Lower leg skin (tissue), 4 donors: ENCODE measurements around the gene P4HA1. TPM values are rescaled to one million over a fixed set of nuclear protein-coding genes. Genes with fewer than 3 reads are reported as not detected.
A peak's percentile ranks its signal among the peaks of the same experiment; 100 is the strongest.

ENCODE experiments used
- DNase-seq, 2 donors: peaks; one replicate each; pipeline ENCODE4 v3.0.0-alpha.2; 2019; ENCODE audit warnings: low spot score in 2 of 2
- H3K4me3 ChIP-seq: fragments of 200-600 bp; sonication (generic); 2 replicates; pipeline ENCODE4 v1.5.1; 2017; ENCODE audit warnings: mild to moderate bottlenecking, low read depth; ENCODE audit not compliant: poor library complexity, severe bottlenecking
- POLR2A ChIP-seq, 2 donors: fragments of 450-650 bp; IDR thresholded peaks; one replicate each; pipeline ENCODE4 v1.6.1; 2016 to 2017; ENCODE audit warnings: antibody characterized with exemption in 2 of 2, mild to moderate bottlenecking in 1 of 2, moderate library complexity in 1 of 2
- WGBS, 2 donors: methylation state at CpG; one replicate each; pipeline ENCODE4 v1.1.5; 2018; 5-methylcytosine and 5-hydroxymethylcytosine counted together
- intact Hi-C: fragments of 100-400 bp; cut with DNase I; formaldehyde crosslinking; loops from one replicate; pipeline ENCODE4 v1.15.0; 2023; ENCODE audit warnings: low total_unique reads
- total RNA-seq, 4 donors: library from RNA; depleted of rRNA; stranded (reverse); fragments of >200 nt; gene quantifications; one replicate each; pipeline ENCODE4 v1.1.0, GENCODE V29; 2016
- TF ChIP-seq, protein P1 (sequence below), 3 donors: fragments of 450-650 bp; IDR thresholded peaks; one replicate each; pipeline ENCODE4 v1.5.1; 2016; ENCODE audit warnings: antibody characterized with exemption in 3 of 3, mild to moderate bottlenecking in 3 of 3, moderate library complexity in 2 of 3

P4HA1 gene
- total RNA-seq, 4 donors from 2014 or later = 14.3 to 29.5 (median 20.5) TPM

DNA sequence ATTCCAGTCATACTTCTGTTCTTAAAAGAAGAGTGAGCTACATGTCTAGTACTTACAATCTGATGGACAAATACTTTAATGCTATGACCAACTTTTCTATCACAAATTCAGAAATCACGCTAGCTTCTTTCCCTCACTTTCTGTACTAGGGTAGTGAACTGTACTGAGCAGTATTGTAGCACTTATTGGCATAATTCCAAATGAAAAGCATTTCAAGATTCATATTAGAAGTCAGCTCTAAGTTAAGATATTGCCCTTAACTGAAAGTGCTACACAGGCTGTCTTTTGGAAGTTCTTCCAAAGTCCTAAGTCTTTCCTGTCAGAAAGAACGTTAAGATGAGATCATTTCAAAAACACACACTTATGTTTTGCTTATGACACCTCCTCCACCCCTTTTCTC, 13.4 kb downstream of the P4HA1 start:
- DNase-seq = no peak
- H3K4me3 ChIP-seq = no peak overlapping the region
- intact Hi-C loops = no loop called here
- 40 to 42% methylated on average over 2 of the region's 2 CpGs for WGBS, 2 donors
- TF ChIP-seq, protein P1, sequence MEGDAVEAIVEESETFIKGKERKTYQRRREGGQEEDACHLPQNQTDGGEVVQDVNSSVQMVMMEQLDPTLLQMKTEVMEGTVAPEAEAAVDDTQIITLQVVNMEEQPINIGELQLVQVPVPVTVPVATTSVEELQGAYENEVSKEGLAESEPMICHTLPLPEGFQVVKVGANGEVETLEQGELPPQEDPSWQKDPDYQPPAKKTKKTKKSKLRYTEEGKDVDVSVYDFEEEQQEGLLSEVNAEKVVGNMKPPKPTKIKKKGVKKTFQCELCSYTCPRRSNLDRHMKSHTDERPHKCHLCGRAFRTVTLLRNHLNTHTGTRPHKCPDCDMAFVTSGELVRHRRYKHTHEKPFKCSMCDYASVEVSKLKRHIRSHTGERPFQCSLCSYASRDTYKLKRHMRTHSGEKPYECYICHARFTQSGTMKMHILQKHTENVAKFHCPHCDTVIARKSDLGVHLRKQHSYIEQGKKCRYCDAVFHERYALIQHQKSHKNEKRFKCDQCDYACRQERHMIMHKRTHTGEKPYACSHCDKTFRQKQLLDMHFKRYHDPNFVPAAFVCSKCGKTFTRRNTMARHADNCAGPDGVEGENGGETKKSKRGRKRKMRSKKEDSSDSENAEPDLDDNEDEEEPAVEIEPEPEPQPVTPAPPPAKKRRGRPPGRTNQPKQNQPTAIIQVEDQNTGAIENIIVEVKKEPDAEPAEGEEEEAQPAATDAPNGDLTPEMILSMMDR (IDR thresholded peaks at IDR 0.05) = no peak
- TF ChIP-seq POLR2A (IDR thresholded peaks at IDR 0.05) = no peak

DNA sequence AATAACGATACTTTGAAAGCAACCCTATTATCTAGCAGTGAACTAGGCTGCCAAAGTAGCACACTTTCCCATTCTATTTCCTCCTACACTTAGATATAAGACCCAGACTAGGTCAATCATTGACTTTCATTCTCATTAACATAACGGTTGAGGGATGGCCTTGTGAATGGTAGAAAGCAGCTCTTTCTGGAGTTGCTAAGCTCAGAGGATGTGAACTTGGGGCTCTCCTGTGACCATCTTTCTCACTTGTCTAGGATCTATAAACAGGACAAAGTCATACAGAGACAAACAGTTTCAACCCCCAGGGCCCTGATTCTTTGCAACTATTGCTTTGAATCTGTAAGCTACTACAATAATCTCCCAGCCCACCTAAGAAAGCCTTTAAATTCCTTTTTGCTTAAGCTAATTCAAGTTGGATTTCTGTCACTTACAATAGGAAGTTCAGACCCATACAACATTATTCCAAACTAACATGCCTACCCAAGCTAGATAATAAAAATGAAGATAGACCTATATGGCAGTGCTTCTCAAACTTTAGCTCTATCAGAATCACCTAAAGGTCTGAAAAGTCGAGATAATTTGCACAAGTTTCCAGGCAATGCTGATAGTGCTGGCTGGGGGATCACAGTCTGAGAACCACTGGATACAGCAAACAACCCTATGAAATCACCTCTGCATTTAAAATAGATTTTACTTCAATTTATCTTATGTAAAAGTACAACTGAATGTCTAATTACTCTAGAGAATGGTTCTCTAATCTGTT, 16.7 kb downstream of the P4HA1 start:
- DNase-seq = no peak
- TF ChIP-seq POLR2A (IDR thresholded peaks at IDR 0.05) = no peak
- TF ChIP-seq, protein P1 (IDR thresholded peaks at IDR 0.05) = no peak
- no peak overlapping the region for H3K4me3 ChIP-seq
- intact Hi-C loops = loop anchor here (10.0 kb wide), 1 partner anchor 75 kb away; no protein-coding TSS in a partner anchor
- WGBS, 2 donors = 95 to 99% methylated on average over 3 of the region's 3 CpGs

DNA sequence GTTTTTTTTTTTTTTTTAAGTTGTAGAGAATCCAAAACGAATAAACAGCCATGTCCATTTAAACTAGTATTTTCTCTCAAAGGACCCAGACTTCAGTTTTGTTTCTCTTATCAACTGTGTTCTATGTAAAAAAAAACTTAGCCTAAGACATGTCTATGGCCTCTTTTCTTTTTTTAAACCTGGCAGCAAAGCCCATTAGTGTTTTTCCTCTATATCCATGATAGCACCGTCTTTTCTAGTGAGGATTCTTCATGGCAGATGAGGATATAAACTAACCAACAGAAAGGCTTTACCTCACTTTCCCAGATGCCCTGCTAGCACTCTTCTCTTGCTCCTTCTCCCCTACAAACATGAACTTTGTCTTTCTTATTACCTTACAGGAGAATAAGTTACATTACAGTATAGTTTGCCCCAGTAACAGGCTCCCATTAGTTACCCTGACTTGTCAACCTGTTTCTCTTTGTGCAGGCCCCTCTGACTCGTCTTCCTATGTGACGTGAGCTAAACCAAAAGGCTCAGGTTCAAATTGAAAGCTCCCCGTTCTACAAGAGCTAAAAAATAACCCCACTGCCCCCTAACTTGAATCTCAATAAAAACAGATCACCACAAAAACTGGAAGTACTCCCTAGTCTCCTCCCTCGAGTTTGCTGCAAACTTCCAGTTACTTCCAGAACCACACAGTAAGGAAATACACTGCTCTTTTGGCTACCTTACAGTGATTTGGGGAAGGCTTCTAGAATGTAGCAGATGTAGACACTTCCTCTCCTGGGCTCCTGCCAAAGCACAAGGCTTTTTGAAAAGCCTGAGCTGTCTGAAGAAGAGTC, 20.1 kb downstream of the P4HA1 start:
- 28 to 38% methylated on average over 6 of the region's 6 CpGs for WGBS, 2 donors
- peak in 1 of 2 donors; percentile 68 for DNase-seq
- H3K4me3 ChIP-seq = no peak overlapping the region
- no peak for TF ChIP-seq POLR2A (IDR thresholded peaks at IDR 0.05)
- TF ChIP-seq, protein P1 (IDR thresholded peaks at IDR 0.05) = no peak
- intact Hi-C loops = loop anchor here (10.0 kb wide), 1 partner anchor 78 kb away; no protein-coding TSS in a partner anchor

DNA sequence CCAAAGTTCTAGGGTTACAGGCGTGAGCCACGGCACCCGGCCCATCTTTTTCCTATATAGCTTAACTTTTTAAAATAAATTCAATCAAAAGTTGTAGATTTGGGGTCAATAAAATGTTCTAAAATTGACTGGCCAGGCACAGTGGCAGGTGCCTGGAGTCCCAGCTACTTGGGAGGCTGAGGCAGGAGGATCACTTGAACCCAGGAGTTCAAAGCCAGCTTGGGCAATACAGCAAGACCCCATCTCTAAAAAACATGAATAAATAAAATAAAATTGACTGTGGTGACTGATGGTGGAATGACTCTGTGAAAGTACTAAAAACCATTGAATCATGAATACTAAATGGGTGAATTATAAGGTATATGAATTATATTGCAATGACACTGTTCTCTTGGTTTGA, 20.8 kb downstream of the P4HA1 start:
- DNase-seq = no peak
- H3K4me3 ChIP-seq = no peak overlapping the region
- TF ChIP-seq, protein P1 (IDR thresholded peaks at IDR 0.05) = no peak
- TF ChIP-seq POLR2A (IDR thresholded peaks at IDR 0.05) = no peak
- 99% methylated on average over 3 of the region's 3 CpGs for WGBS, 2 donors
- intact Hi-C loops = loop anchor here (10.0 kb wide), 1 partner anchor 79 kb away; no protein-coding TSS in a partner anchor

DNA sequence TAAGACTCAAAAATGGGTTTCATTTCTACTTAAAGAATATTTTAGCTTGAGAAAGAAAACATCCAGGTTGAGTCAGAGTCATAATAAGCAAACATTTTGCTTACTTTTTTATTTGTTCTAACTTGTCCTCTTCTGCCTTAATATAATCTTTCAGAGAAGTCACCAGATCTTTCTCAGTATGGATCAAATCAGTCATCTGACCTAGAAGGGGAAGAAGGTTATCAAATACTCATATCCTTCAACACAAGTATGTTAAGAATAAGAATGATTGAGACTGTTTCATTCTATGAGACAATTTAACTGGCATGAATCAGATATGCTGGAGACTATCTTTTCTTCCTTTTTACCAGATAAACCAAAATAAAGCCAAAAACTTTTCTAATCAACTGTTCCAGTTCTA, 23.0 kb downstream of the P4HA1 start:
- TF ChIP-seq, protein P1 (IDR thresholded peaks at IDR 0.05) = no peak
- no peak for TF ChIP-seq POLR2A (IDR thresholded peaks at IDR 0.05)
- intact Hi-C loops = loop anchor here (10.0 kb wide), 1 partner anchor 81 kb away; no protein-coding TSS in a partner anchor
- no peak overlapping the region for H3K4me3 ChIP-seq
- no peak for DNase-seq
